MM.1S (cell line): ENCODE measurements around the gene MKNK2.

ENCODE experiments used
- DNase-seq: peaks from one replicate; pipeline ENCODE4 v3.0.0-alpha.2; 2015
- H2AFZ ChIP-seq: fragments of 300-600 bp; sonication (generic); 2 replicates; pipeline ENCODE4 v1.6.0; 2016; ENCODE audit warnings: antibody characterized with exemption, low read length
- H3F3A ChIP-seq: fragments of 300-600 bp; sonication (generic); 2 replicates; pipeline ENCODE4 v1.6.1; 2016; ENCODE audit warnings: mild to moderate bottlenecking, antibody characterized with exemption, low read length, moderate library complexity, mixed read lengths; ENCODE audit not compliant: insufficient read depth
- H3K27ac ChIP-seq: fragments of 300-600 bp; sonication (generic); 2 replicates; pipeline ENCODE4 v1.5.1; 2016; ENCODE audit warnings: mild to moderate bottlenecking, low read length
- H3K27me3 ChIP-seq: fragments of 300-600 bp; sonication (generic); replicated peaks from 2 replicates; pipeline ENCODE4 v1.6.0; 2016; ENCODE audit warnings: low read length; ENCODE audit not compliant: insufficient read depth
- H3K36me3 ChIP-seq: fragments of 300-600 bp; sonication (generic); replicated peaks from 2 replicates; pipeline ENCODE4 v1.6.1; 2016; ENCODE audit warnings: mild to moderate bottlenecking, low read length, mixed read lengths; ENCODE audit not compliant: insufficient read depth
- H3K4me1 ChIP-seq: fragments of 300-600 bp; sonication (generic); 2 replicates; pipeline ENCODE4 v1.6.1; 2016; ENCODE audit warnings: low read length, mixed read lengths
- H3K4me2 ChIP-seq: fragments of 300-600 bp; sonication (generic); 2 replicates; pipeline ENCODE4 v1.6.0; 2016; ENCODE audit warnings: low read depth, low read length
- H3K4me3 ChIP-seq: fragments of 300-600 bp; sonication (generic); 2 replicates; pipeline ENCODE4 v1.5.1; 2016; ENCODE audit warnings: low read length, mixed read lengths
- H3K79me2 ChIP-seq: fragments of 300-600 bp; sonication (generic); 2 replicates; pipeline ENCODE4 v1.6.1; 2016; ENCODE audit warnings: mixed run types, low read length, mixed read lengths
- H3K9ac ChIP-seq: fragments of 300-600 bp; sonication (generic); 2 replicates; pipeline ENCODE4 v1.6.1; 2016; ENCODE audit warnings: low read length, mixed read lengths
- H3K9me2 ChIP-seq: fragments of 300-600 bp; sonication (generic); replicated peaks from 2 replicates; pipeline ENCODE4 v1.6.1; 2016; ENCODE audit warnings: mild to moderate bottlenecking, low read length, mixed read lengths; ENCODE audit not compliant: insufficient read depth
- H3K9me3 ChIP-seq: fragments of 300-600 bp; sonication (generic); replicated peaks from 2 replicates; pipeline ENCODE4 v1.6.1; 2016; ENCODE audit warnings: mild to moderate bottlenecking, low read length, mixed read lengths; ENCODE audit not compliant: insufficient read depth
- H4K20me1 ChIP-seq: fragments of 300-600 bp; sonication (generic); 2 replicates; pipeline ENCODE4 v1.6.1; 2016; ENCODE audit warnings: mild to moderate bottlenecking, low read length, moderate library complexity, mixed read lengths; ENCODE audit not compliant: insufficient read depth
- CTCF ChIP-seq: fragments of 300-600 bp; sonication (generic); IDR thresholded peaks from 2 replicates; pipeline ENCODE4 v1.5.1; 2016; ENCODE audit warnings: antibody characterized with exemption, low read length, mixed read lengths
- EZH2 ChIP-seq: fragments of 300-600 bp; sonication (generic); optimal IDR thresholded peaks from 2 replicates; pipeline ENCODE3; 2017; ENCODE audit warnings: low read depth, mild to moderate bottlenecking, antibody characterized with exemption, low read length, mixed read lengths
- EZH2phosphoT487 ChIP-seq: fragments of 300-600 bp; sonication (generic); IDR thresholded peaks from 2 replicates; pipeline ENCODE4 v1.6.1; 2018; ENCODE audit warnings: antibody characterized with exemption, low read length

The MKNK2 gene

DNA sequence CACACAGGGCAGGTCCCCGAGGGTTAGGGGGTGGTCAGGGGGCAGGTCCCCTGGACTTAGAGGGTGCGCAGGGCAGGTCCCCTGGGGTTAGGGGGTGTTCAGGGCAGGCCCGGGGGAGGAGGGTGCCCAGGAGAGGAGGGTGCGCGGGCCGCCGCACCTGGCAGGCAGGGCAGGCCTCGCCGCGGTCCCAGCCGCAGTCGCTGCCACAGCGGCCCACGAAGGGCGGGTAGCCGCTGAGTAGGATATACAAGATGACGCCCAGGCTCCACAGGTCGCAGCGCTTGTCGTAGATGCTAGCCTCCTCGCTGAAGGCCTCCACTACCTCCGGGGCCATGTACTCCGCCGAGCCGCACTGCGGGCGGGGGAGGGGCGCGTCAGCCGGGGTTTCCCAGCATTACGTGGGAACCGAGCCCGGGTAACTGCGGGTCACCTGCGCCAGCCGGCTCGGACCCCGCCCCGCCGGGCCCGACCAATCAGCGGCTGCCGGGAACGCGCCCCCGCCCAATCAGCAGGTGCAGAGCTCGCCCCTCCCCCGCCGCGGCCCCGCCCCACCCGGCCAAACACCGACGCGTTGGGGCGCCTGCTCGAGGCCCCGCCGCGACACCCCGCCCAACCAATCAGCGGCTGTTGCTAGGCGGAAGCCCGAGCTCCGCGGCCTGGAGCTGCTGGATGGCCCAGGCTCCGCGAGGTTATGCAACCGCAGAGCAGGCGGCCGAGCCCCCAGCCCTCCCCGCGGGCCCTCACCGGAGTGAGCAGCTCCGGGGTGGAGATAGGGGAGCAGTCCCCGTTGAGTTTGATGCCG is 9.2 kb downstream of the MKNK2 start:
- peak overlapping the region; percentile 89 for H3K9ac ChIP-seq
- H3K4me3 ChIP-seq = peak overlapping the region; percentile 85
- H3K4me1 ChIP-seq = peaks cover 27% of the 10 kb centered on the region
- peak overlapping the region; percentile 65; the same call in 1 of the 2 replicates for H2AFZ ChIP-seq
- peak overlapping the region; percentile 98 for H3K4me2 ChIP-seq
- H3K9me3 ChIP-seq = no peaks in the 10 kb centered on the region
- peaks cover 58% of the 10 kb centered on the region for H3K79me2 ChIP-seq
- peaks cover 26% of the 10 kb centered on the region for H3F3A ChIP-seq
- H3K9me2 ChIP-seq = no peaks in the 10 kb centered on the region
- no peaks in the 10 kb centered on the region for H4K20me1 ChIP-seq
- DNase-seq = peak; percentile 99
- peak overlapping the region; percentile 78; the same call in 1 of the 2 replicates for H3K27ac ChIP-seq
- 0 out of 2 replicates have a peak, but pooled peaks cover 3% of the 10 kb centered on the region for H3K36me3 ChIP-seq
- TF ChIP-seq EZH2phosphoT487 = no peak
- no peak for TF ChIP-seq EZH2
- no peak for TF ChIP-seq CTCF
- no peaks in the 10 kb centered on the region for H3K27me3 ChIP-seq

GRCh38 chr19:2041433-2041682 is 9.7 kb downstream of the MKNK2 start:
- Histone ChIP-seq H3K9me2 (no peaks in the 10 kb centered on the region), H3K4me2 (peak overlapping the region; percentile 96), H3K9ac (peak overlapping the region; percentile 89), H3K4me3 (peak overlapping the region; percentile 85), H3K27ac (peak overlapping the region; percentile 78; the same call in 1 of the 2 replicates), H3K4me1 (peaks cover 27% of the 10 kb centered on the region), H2AFZ (no peak overlapping the region), H3K9me3 (no peaks in the 10 kb centered on the region), H3F3A (peaks cover 26% of the 10 kb centered on the region), H3K36me3 (0 out of 2 replicates have a peak, but pooled peaks cover 3% of the 10 kb centered on the region), H3K27me3 (no peaks in the 10 kb centered on the region), H3K79me2 (peaks cover 53% of the 10 kb centered on the region), H4K20me1 (no peaks in the 10 kb centered on the region)
- TF ChIP-seq EZH2 = no peak
- no peak for DNase-seq

GRCh38 chr19:2040647-2041432 is 10.2 kb downstream of the MKNK2 start:
- Histone ChIP-seq H3F3A (peaks cover 26% of the 10 kb centered on the region), H3K27ac (peak overlapping the region; percentile 78; the same call in 1 of the 2 replicates), H2AFZ (no peak overlapping the region), H3K9me3 (no peaks in the 10 kb centered on the region), H3K9ac (peak overlapping the region; percentile 89), H3K4me3 (peak overlapping the region; percentile 85), H3K9me2 (no peaks in the 10 kb centered on the region), H3K4me1 (peaks cover 27% of the 10 kb centered on the region), H3K27me3 (no peaks in the 10 kb centered on the region), H3K36me3 (0 out of 2 replicates have a peak, but pooled peaks cover 3% of the 10 kb centered on the region), H4K20me1 (no peaks in the 10 kb centered on the region), H3K79me2 (peaks cover 49% of the 10 kb centered on the region), H3K4me2 (peak overlapping the region; percentile 96)
- TF ChIP-seq EZH2 (no peak), CTCF (no peak), EZH2phosphoT487 (no peak)
- DNase-seq = no peak
